GM19324 (cell line): ENCODE measurements around the gene FBXW9.
A peak's percentile ranks its signal among the peaks of the same experiment; 100 is the strongest.
"Not testable (repeated sequence)": the region's sequence is repeated elsewhere in the genome, so short reads cannot be mapped to it uniquely, and the experiment has no call there.

Experiments
- ATAC-seq: cut with Tn5 transposase; IDR thresholded peaks from one replicate; pipeline ENCODE4 v1.9.1; 2021; ENCODE audit warnings: mild to moderate bottlenecking, moderate library complexity; ENCODE audit not compliant: unreplicated experiment, low FRiP score

FBXW9 gene

GRCh38 chr19:12696366-12697335, at the start of gene FBXW9:
TSS of gene FBXW9 (minus strand) at chr19:12696631. CDS start at chr19:12696581, 50 bp downstream.
- ATAC-seq: peak; percentile 86

DNA sequence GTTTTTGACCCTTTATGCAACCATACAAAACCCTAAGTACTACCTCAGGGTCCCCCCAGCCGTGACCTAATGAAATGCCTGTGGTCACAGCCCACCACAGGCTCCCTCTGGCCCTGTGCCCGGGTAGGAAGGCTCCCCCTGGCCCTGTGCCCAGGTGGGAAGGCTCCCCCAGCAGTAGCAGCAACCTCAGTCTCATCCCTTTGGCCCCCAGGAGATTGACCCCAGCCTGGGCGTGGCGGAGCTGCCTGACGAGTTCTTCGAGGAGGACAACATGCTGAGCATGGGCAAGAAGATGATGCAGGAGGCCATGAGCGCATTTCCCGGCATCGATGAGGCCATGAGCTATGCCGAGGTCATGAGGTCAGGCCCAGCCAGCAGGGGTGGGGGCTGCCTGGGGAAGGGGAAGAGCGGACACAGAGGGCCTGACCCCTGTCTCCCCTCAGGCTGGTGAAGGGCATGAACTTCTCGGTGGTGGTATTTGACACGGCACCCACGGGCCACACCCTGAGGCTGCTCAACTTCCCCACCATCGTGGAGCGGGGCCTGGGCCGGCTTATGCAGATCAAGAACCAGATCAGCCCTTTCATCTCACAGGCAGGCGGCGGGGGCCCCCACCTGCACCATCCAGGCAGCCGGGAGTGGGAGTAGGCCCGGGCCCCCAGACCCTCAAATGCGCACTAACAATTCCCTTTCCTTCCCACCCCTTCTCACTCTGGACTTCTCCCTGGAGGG, 48.9 kb upstream of the FBXW9 start:
- ATAC-seq: no peak

DNA sequence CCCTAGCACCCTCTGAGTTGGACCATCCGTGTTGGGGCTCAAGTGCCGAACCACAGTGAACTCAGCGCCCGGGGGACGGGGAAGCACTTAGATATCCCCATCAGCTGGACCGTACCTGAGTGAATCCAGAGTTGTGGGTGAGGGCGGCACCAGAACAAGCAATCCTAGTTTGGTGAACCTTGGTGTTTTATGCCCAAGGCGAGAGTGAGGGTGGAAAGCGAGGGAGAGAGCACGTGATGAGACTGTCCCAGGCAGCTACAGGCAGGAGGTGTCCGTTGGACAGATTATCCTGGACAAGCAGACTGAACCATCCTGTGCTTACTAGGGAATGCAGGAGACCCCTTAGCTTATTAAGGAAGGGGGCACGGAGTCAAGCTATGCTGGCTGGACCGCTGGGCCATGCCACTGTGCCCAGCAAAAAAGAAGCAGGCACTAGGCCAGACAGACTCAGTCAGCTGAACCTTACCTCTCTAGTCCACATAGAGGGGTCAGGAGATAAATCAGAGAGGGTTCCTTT, 41.5 kb upstream of the FBXW9 start:
- ATAC-seq: no peak

DNA sequence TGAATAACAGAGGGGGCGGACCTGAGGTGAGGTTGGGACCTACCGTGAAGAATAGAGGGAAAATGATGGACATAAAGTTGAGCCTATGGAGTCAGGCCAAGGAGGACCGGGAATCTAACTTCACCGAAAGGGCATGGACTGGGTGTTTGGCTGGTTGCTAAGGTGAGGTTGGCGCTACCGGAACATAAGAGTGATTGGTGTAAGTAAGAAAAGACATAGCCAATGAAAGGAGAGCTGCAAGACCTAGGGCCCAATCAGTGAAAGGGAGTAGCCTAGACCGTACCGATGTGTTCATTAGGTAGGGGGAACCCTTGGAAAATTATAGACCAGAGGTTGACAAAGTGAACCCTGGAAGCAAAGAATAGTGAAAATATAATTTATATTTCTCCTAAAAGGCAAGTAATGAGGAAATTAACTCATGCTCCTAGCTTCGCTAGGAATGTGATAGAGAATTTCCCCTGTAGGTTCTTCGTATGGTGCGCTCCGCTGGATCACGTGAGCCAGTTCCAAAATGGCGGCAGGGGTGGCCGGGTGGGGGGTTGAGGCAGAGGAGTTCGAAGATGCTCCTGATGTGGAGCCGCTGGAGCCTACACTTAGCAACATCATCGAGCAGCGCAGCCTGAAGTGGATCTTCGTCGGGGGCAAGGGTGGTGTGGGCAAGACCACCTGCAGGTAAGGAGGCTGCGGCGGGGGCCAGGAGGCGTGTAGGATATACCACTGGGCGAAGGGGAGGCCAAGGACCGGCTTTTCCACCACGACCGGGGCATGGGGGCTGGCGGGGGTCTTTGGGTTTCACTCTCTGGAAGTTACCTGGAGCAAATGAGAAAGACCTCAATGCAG, 40.8 kb upstream of the FBXW9 start, which contains the start of gene GET3:
GET3 (plus strand) TSS at position 503 of the 840 bp plus-strand sequence; CDS start at position 512, 9 bp downstream.
- ATAC-seq: peak; percentile 68

GRCh38 chr19:12733369-12734214, 37.2 kb upstream of the FBXW9 start:
- no peak for ATAC-seq

DNA sequence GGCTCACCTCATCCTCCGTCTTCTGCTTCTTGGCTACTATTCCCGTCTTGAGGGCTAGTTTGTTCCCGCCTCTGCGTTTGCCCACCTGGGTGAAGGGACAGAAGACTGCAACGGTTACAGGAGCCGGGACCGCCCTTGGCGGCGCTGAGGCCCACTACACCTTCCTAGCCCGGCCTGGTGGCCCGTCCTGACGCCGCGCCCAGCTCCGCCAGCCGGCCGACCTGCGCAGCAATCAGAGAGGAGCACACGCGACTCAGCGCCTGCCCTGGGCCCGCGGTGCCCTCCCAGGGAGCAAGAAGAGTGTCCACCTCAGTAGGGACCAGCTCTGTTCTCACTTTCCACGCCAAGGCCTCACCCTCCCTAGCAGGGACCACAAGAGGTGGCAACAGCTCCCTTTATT, 34.9 kb upstream of the FBXW9 start:
- ATAC-seq: no peak

- no peak for ATAC-seq
These were observed 33.6 kb upstream of the FBXW9 start for GRCh38 chr19:12730064-12730463.

- no peak for ATAC-seq
These were observed 31.5 kb upstream of the FBXW9 start for GRCh38 chr19:12727745-12728433.

GRCh38 chr19:12726988-12727316, 30.5 kb upstream of the FBXW9 start:
- no peak for ATAC-seq

GRCh38 chr19:12725612-12726011, 29.2 kb upstream of the FBXW9 start:
- ATAC-seq: not testable (repeated sequence)

- no peak for ATAC-seq
These were observed 27.4 kb upstream of the FBXW9 start, which contains the start of gene TNPO2 for GRCh38 chr19:12723641-12724426. TSS of gene TNPO2 (minus strand) at chr19:12723932. CDS start at chr19:12720977, 2,955 bp downstream.

DNA sequence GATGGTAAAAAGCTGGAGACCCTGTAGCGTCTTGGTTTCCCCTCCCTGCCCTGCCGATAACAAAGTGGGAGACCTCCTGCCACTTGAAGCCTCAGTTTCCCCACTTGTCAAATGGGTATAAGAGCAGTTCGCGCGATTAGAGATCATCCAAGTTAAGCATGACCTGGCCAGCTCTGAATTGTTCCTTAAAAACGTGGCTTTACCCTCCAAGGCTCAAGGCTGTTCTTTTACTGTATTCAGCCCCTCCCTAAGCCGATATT, 26.9 kb upstream of the FBXW9 start:
- no peak for ATAC-seq

- ATAC-seq: peak; percentile 93
These were observed 26.3 kb upstream of the FBXW9 start for GRCh38 chr19:12722566-12723380.

DNA sequence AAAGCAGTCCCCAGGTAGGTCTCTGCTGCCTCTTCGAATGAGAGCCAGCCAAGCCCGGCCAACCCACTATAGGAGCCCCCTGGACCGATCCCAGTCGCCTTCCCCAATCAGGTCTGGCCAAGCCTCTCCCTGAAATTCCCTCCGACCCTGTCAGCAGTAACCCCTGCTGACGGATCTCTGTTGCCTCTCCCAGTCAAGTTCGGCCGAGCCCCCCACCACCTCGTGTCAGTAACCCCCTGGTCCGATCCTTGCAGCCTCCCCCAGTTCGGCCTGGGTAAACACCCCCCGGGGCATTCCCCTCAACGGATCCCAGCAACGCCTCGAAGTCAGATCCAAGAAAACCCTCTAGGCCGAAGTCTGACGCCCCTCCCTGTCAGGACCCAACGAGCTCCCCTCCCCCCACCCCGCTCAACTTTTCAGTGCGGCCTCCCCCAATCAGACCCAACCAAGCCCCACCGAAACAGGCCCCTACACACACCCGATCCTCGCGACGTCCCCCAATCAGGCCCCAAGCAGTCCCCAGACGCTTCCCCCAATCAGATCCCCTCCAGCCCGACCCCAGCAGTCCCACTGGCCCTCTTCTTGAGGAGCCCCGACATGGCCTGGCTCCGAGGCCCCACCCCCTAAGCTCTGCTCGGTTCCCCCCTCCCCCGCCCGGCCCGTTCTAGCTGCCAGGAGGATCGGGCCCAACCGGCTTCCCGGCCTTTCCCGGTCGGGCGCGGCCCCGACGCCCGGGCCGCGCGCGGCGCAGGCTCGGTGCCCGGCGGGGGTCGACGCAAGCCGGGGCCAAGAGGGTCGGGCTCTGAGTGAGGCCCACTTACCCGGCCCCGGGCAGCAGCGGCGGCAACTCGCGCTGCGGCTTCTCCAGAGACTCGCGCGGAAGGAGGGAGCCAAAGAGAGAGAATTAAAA, 25.5 kb upstream of the FBXW9 start:
- ATAC-seq: peak; percentile 13

DNA sequence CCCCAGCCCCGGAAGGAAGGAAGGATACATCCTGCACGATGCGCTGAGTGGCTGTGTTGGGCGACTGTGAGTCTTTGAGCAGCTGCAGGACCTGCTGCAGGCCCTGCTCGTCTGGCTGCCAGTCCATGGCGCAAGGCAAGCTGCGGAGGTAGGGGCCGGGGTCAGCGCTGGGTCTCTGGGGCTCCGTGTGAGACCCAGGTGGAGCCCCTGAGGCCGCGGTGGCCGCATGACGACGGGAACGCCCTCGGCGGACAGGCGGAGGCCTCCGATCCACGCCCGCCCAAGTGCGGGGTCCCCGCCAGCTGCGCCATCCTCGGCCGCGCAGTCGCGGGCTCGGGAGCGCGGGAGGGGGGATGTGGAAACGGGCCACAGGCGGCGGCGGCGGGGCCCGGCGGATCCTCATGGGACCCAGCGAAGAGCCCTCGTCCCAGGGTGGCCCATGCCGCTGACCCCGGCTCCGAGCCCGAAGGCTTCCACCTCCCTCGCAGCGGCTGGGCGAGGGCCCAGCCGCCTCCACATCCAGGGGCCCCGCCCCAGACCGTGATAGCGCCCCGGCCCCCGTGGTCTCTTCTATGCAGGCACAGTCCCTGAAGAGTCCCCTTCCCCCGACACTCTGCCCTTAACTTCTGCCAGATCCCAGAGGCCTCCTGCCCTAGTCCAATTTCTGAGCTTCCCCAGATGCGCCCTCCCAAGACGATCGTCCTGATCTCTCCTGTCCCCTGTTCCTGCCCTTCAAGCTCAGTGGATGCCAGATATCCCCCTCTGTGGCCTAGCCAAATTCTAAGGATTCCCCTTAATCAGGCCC, 24.6 kb upstream of the FBXW9 start:
- ATAC-seq: no peak

DNA sequence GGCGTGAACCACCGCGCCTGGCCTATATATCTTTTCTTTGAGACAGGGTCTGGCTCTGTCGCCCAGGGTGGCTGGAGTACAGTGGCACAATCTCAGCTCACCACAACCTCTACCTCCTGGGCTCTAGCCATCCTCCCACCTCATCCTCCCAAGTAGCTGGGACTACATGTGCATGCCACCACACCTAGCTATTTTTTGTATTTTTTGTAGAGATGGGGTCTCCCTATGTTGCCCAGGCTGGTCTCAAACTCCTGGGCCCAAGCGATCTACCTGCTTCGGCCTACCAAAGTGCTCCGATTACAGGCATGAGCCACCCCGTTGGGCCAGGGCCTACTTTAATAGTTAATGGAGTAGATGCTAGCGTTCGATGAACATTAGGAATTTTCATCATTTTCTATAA, 23.9 kb upstream of the FBXW9 start:
- ATAC-seq: no peak
